IMR-90 (cell line): Measurements from ENCODE around the gene PDS5B. TPM values are rescaled to one million over a fixed set of nuclear protein-coding genes. Genes with fewer than 3 reads are reported as not detected.

Source experiments
- ATAC-seq: fragments of 200-7000 bp; cut with Tn5 transposase; 2 replicates; pipeline ENCODE4 v1.9.1; 2020; ENCODE audit warnings: low read depth, mild to moderate bottlenecking, moderate library complexity
- BruUV-seq: library from RNA; stranded (reverse); fragments of 400-500 nt; replicated peaks from 2 replicates; lab custom pipeline; 2021; lab: Mats Ljungman, UMichigan
- CTCF ChIA-PET: fragments of 300-600 bp; formaldehyde crosslinking; extraction: SDS; loops from one replicate; lab custom pipeline; 2021; ENCODE audit warnings: antibody characterized with exemption; lab: Yijun Ruan, JAX
- POLR2A ChIA-PET: fragments of 300-600 bp; sonication (Branson Sonifier 250); formaldehyde crosslinking; loops from one replicate; lab custom pipeline; 2022; ENCODE audit warnings: antibody characterized with exemption; ENCODE audit not compliant: unreplicated experiment; lab: Charles Lee
- DNase-seq: peaks from one replicate; pipeline ENCODE4 v3.0.0; 2013
- H2AFZ ChIP-seq: replicated peaks from 2 replicates; pipeline ENCODE3; 2013; ENCODE audit warnings: low read length, mild to moderate bottlenecking; ENCODE audit not compliant: poor library complexity
- H2AK5ac ChIP-seq: 2 replicates; pipeline ENCODE4 v1.6.1; 2013; ENCODE audit warnings: low read depth, low read length, inconsistent platforms
- H2AK9ac ChIP-seq: replicated peaks from 2 replicates; pipeline ENCODE3; 2013; ENCODE audit warnings: mild to moderate bottlenecking, low read depth, low read length, moderate library complexity; ENCODE audit not compliant: poor library complexity
- H2BK120ac ChIP-seq: 2 replicates; pipeline ENCODE4 v1.6.1; 2013; ENCODE audit warnings: low read depth, low read length, inconsistent platforms
- H2BK15ac ChIP-seq: 3 replicates; pipeline ENCODE4 v1.6.1; 2013; ENCODE audit warnings: low read depth, low read length, inconsistent platforms
- H2BK20ac ChIP-seq: 2 replicates; pipeline ENCODE4 v1.6.1; 2013; ENCODE audit warnings: low read depth, mild to moderate bottlenecking, inconsistent platforms, low read length, moderate library complexity
- H2BK5ac ChIP-seq: 2 replicates; pipeline ENCODE4 v1.6.1; 2013; ENCODE audit warnings: mild to moderate bottlenecking, low read depth, low read length, inconsistent platforms; ENCODE audit not compliant: poor library complexity, severe bottlenecking
- H3K14ac ChIP-seq: replicated peaks from 2 replicates; pipeline ENCODE4 v1.6.1; 2013; ENCODE audit warnings: low read depth, low read length, inconsistent platforms
- H3K18ac ChIP-seq: 2 replicates; pipeline ENCODE4 v1.6.1; 2013; ENCODE audit warnings: low read depth, low read length, control low read depth
- H3K23ac ChIP-seq: 2 replicates; pipeline ENCODE4 v1.6.1; 2013; ENCODE audit warnings: low read depth, low read length, inconsistent platforms
- H3K27ac ChIP-seq: 2 replicates; pipeline ENCODE4 v1.5.1; 2013; ENCODE audit warnings: mild to moderate bottlenecking, control low read depth, low read length; ENCODE audit not compliant: insufficient read depth
- H3K27me3 ChIP-seq: 2 replicates; pipeline ENCODE4 v1.6.1; 2013; ENCODE audit warnings: low read length; ENCODE audit not compliant: control insufficient read depth, insufficient read depth
- H3K36me3 ChIP-seq: 2 replicates; pipeline ENCODE4 v1.6.1; 2013; ENCODE audit warnings: low read length, mixed read lengths; ENCODE audit not compliant: control insufficient read depth, insufficient read depth
- H3K4ac ChIP-seq: 2 replicates; pipeline ENCODE4 v1.6.1; 2013; ENCODE audit warnings: low read depth, low read length, inconsistent platforms
- H3K4me1 ChIP-seq: 2 replicates; pipeline ENCODE4 v1.6.1; 2013; ENCODE audit warnings: low read length, mixed read lengths; ENCODE audit not compliant: control insufficient read depth, insufficient read depth
- H3K4me2 ChIP-seq: 2 replicates; pipeline ENCODE4 v1.6.1; 2013; ENCODE audit warnings: low read depth, mild to moderate bottlenecking, control low read depth, low read length, moderate library complexity
- H3K4me3 ChIP-seq: 2 replicates; pipeline ENCODE4 v1.5.1; 2013; ENCODE audit warnings: low read depth, mild to moderate bottlenecking, control low read depth, low read length, moderate library complexity; ENCODE audit not compliant: insufficient read depth
- H3K56ac ChIP-seq: 2 replicates; pipeline ENCODE4 v1.6.1; 2013; ENCODE audit warnings: low read length, inconsistent platforms; ENCODE audit not compliant: insufficient read depth; ENCODE audit errors: extremely low read depth
- H3K79me1 ChIP-seq, 2 experiments: 2 replicates each; pipeline ENCODE4 v1.6.1; 2013; ENCODE audit warnings: low read length in 2 of 2, inconsistent platforms in 1 of 2, low read depth in 1 of 2
- H3K9ac ChIP-seq: 2 replicates; pipeline ENCODE4 v1.6.1; 2013; ENCODE audit warnings: low read depth, low read length, control low read depth
- H3K9me1 ChIP-seq: 2 replicates; pipeline ENCODE4 v1.6.1; 2013; ENCODE audit warnings: low read length, inconsistent platforms; ENCODE audit not compliant: insufficient read depth
- H3K9me3 ChIP-seq: 2 replicates; pipeline ENCODE4 v1.6.1; 2013; ENCODE audit warnings: low read length; ENCODE audit not compliant: control insufficient read depth, insufficient read depth
- H4K20me1 ChIP-seq: 2 replicates; pipeline ENCODE4 v1.6.1; 2013; ENCODE audit warnings: low read length, inconsistent platforms; ENCODE audit not compliant: insufficient read depth
- H4K5ac ChIP-seq: 2 replicates; pipeline ENCODE4 v1.6.1; 2013; ENCODE audit warnings: mild to moderate bottlenecking, low read depth, low read length, control low read depth
- H4K8ac ChIP-seq, 2 experiments: 2 replicates each; pipeline ENCODE4 v1.6.1; 2013; ENCODE audit warnings: low read depth in 2 of 2, low read length in 2 of 2, control low read depth in 1 of 2, inconsistent platforms in 1 of 2
- H4K91ac ChIP-seq: 2 replicates; pipeline ENCODE4 v1.6.1; 2013; ENCODE audit warnings: low read depth, low read length, inconsistent platforms; ENCODE audit not compliant: insufficient read depth
- MAFK ChIP-seq: IDR thresholded peaks from 2 replicates; pipeline ENCODE4 v1.6.1; 2012; ENCODE audit warnings: low read depth, low read length, improper control_type of control experiment
- MAZ ChIP-seq: IDR thresholded peaks from 2 replicates; pipeline ENCODE4 v1.6.1; 2012; ENCODE audit warnings: low read depth, mild to moderate bottlenecking, low read length, improper control_type of control experiment, moderate library complexity, borderline replicate concordance
- MXI1 ChIP-seq: IDR thresholded peaks from 2 replicates; pipeline ENCODE4 v1.6.1; 2012; ENCODE audit warnings: low read depth, mild to moderate bottlenecking, low read length, moderate library complexity, borderline replicate concordance
- NFE2L2 ChIP-seq: fragments of 150-350 bp; IDR thresholded peaks from 2 replicates; pipeline ENCODE4 v1.6.1; 2016; ENCODE audit warnings: low read depth, mild to moderate bottlenecking, low read length
- WGBS, 2 experiments: methylation state at CpG; one replicate each; pipeline versions ENCODE4 v1.1.5 to v1.1.7; 2013; ENCODE audit warnings: missing lambda C conversion rate in 2 of 2; ENCODE audit not compliant: insufficient read length in 1 of 2; ENCODE audit errors: extremely low coverage in 2 of 2; 5-methylcytosine and 5-hydroxymethylcytosine counted together
- dilution Hi-C: fragments of 300-500 bp; cut with HindIII; formaldehyde crosslinking; loops from one replicate; pipeline ENCODE4 v1.14.3; 2018; ENCODE audit warnings: low sequenced_read_pairs; ENCODE audit not compliant: unreplicated experiment
- in situ Hi-C: fragments of 300-500 bp; cut with MboI; formaldehyde crosslinking; loops from 3 replicates; pipeline ENCODE4 v1.14.3; 2019; ENCODE audit warnings: low sequenced_read_pairs, inconsistent platforms, mixed read lengths
- intact Hi-C: fragments of 100-400 bp; cut with micrococcal nuclease; formaldehyde crosslinking; loops from 2 replicates; pipeline ENCODE4 v1.10.0; 2022
- polyA plus RNA-seq, 3 experiments: library from polyadenylated mRNA; depleted of rRNA; stranded (reverse); fragments of >200 nt; gene quantifications; 2 replicates each; pipeline ENCODE4 v1.2.3, GENCODE V29; 2012; ENCODE audit warnings: low replicate concordance in 1 of 3
- total RNA-seq: library from RNA; depleted of rRNA; stranded (reverse); fragments of >200 nt; gene quantifications from 2 replicates; pipeline ENCODE4 v1.2.3, GENCODE V29; 2012
- TF ChIP-seq, protein P1 (sequence below): conservative IDR thresholded peaks from 2 replicates; pipeline ENCODE4 v1.5.1; 2012; ENCODE audit warnings: mild to moderate bottlenecking, low read depth, low read length, improper control_type of control experiment

Gene PDS5B
- total and polyA plus RNA-seq, 2 of the 4 experiments (the other 2 are of a cell fraction), result 6.2 to 20.1 TPM

DNA sequence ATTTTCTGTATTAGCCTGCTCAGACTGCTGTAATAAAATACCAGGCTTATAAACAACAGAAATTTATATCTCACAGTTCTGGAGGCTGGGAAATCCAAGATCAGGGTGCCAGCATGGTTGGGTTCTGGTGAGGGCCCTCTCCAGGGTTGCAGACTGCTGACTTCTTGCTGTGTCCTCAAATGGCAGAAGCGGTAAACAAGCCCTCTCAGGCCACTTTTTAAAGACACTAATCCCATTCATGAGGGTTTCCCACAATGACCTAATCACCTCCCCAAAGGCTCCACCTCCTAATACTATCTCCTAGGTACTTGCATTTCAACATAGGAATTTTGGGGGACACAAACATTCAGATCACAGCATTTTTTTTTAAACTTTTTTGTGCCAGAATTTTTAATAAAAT, 159.3 kb downstream of the PDS5B start:
- H2BK5ac ChIP-seq, result no peak overlapping the region
- dilution Hi-C loops (no loop called here), in situ Hi-C loops (no loop called here), intact Hi-C loops (no loop called here)
- H4K5ac ChIP-seq, result no peak overlapping the region
- H4K20me1 ChIP-seq, result peaks cover 3% of the 10 kb centered on the region; the same call in 1 of the 2 replicates
- no peak overlapping the region for H3K4me3 ChIP-seq
- H3K9me3 ChIP-seq, result no peaks in the 10 kb centered on the region
- ChIA-PET POLR2A (no interaction called here), CTCF (no interaction called here)
- H2BK20ac ChIP-seq, result no peak overlapping the region
- H4K91ac ChIP-seq, result no peak overlapping the region
- no peak overlapping the region for H3K23ac ChIP-seq
- H2AK5ac ChIP-seq, result no peak overlapping the region
- no peak overlapping the region for H3K27ac ChIP-seq
- H3K14ac ChIP-seq, result no peak overlapping the region
- no peak overlapping the region for H2BK15ac ChIP-seq
- no CpG with 5 or more reads among the region's 1 CpG for WGBS, 2 experiments
- H3K36me3 ChIP-seq, result peaks cover 4% of the 10 kb centered on the region
- no peak overlapping the region for H2BK120ac ChIP-seq
- 0 out of 2 replicates have a peak, but pooled peaks cover 3% of the 10 kb centered on the region for H3K9me1 ChIP-seq
- no peak overlapping the region for H3K56ac ChIP-seq
- no peak overlapping the region for H3K4ac ChIP-seq
- H3K18ac ChIP-seq, result no peak overlapping the region
- BruUV-seq, result no TSS peak
- H3K27me3 ChIP-seq, result no peaks in the 10 kb centered on the region
- ATAC-seq, result no peak
- no peak overlapping the region for H2AK9ac ChIP-seq
- H3K4me2 ChIP-seq, result no peak overlapping the region
- DNase-seq, result no peak
- H2AFZ ChIP-seq, result no peak overlapping the region
- no peak overlapping the region for H3K9ac ChIP-seq
- TF ChIP-seq MAFK (no peak), MAZ (no peak), MXI1 (no peak), NFE2L2 (no peak)
- TF ChIP-seq, protein P1, sequence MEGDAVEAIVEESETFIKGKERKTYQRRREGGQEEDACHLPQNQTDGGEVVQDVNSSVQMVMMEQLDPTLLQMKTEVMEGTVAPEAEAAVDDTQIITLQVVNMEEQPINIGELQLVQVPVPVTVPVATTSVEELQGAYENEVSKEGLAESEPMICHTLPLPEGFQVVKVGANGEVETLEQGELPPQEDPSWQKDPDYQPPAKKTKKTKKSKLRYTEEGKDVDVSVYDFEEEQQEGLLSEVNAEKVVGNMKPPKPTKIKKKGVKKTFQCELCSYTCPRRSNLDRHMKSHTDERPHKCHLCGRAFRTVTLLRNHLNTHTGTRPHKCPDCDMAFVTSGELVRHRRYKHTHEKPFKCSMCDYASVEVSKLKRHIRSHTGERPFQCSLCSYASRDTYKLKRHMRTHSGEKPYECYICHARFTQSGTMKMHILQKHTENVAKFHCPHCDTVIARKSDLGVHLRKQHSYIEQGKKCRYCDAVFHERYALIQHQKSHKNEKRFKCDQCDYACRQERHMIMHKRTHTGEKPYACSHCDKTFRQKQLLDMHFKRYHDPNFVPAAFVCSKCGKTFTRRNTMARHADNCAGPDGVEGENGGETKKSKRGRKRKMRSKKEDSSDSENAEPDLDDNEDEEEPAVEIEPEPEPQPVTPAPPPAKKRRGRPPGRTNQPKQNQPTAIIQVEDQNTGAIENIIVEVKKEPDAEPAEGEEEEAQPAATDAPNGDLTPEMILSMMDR, result no peak
- H3K4me1 ChIP-seq, result peaks cover 2% of the 10 kb centered on the region; the same call in 1 of the 2 replicates
- H4K8ac ChIP-seq, result no peak overlapping the region
- peaks cover 0 to 4% of the 10 kb centered on the region in 2 experiments; a peak in 2 of 4 replicates for H3K79me1 ChIP-seq
